CD4-positive, alpha-beta T cell treated with Interleukin-4 for 1 hour (primary cell): Measurements from ENCODE around the gene MACROD2.

Source experiments
- DNase-seq, 2 donors: peaks; one replicate each; pipeline ENCODE4 v3.0.0-alpha.2; 2020 to 2022

The MACROD2 gene

GRCh38 chr20:14932040-14932439 is 936.7 kb downstream of the MACROD2 start:
- no peak for DNase-seq

DNA sequence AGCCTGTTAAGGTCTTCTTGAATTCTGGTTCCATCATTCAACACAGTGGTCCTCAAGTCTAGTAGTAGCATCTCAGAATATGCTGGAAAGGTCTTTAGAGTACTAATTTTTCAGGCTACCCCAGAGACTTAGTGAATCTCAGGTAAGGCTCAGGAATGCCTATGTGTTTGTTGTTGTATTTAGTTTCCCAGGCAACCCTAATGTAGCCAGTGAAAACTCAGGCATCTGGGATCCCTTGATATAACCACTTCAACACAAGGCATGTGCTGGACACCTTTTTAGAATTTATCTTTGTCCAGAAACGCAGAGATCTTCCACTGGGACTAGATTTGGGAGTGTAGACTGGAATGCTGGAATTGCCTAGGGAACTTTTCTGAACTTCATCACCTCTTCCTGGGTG is 940.0 kb downstream of the MACROD2 start:
- DNase-seq = no peak

DNA sequence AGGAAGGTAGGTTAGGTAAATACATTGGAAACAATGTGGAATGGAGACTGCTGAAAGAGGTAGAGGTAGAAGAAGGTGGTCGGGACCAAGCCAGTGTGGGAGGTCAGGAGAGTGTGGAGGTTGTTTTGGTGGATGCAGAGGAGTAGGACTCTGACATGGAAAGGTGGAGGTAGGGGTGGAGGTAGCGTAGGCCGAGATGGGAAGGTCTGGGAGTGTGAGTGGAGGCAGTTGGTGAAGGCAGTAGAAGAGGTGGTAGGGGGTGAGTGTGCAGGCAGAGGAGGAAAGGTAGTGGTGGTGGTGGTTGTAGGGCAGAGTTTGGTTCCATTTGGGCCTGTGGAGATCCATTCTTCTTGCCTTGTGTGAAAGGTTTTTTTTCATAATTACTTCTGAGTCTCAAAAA is 941.7 kb downstream of the MACROD2 start:
- no peak for DNase-seq

- no peak for DNase-seq
These were observed 942.5 kb downstream of the MACROD2 start for GRCh38 chr20:14937846-14938245.

GRCh38 chr20:14947536-14947935 is 952.2 kb downstream of the MACROD2 start:
- DNase-seq = no peak

DNA sequence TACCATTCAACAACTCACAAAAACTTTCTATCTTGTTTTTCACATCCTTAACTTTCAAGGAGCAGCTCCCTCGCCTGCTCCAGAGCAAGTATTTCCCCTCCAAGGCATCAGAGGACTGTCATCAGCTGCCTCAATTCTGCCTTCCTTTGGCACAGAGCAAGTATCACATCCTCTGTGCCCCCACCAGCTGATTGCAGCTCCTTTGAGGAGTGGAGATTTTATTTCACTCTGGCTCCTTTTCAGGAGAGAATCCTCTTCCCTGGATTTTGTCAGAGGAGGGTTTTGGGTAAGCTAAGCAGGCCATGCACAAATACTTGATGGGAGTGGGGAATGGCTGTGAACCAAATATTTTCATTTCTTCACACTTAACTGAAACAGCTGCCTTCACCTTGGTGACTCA is 952.6 kb downstream of the MACROD2 start:
- DNase-seq = no peak

DNA sequence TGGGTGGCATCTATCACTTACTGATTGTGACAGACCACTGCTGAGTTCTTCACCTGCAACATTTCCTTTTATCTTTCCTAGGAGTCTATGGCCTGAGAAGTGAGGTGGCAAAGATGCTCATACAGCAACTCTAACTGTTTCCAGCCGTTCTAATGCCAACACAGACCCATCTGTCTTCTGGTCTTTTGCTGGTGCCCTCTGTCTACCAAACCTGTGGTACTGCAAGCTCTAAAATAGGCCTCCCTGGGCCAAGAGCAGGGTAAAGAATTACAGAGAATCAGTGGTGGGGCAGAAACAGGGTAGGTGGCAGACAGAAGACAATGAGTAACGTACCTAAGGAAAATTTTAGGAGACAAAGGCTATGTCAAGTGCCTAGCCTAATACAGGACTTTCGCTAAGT is 953.1 kb downstream of the MACROD2 start:
- DNase-seq = no peak

GRCh38 chr20:14950633-14951032 is 955.3 kb downstream of the MACROD2 start:
- DNase-seq = no peak

GRCh38 chr20:14951105-14951504 is 955.8 kb downstream of the MACROD2 start:
- DNase-seq = no peak

DNA sequence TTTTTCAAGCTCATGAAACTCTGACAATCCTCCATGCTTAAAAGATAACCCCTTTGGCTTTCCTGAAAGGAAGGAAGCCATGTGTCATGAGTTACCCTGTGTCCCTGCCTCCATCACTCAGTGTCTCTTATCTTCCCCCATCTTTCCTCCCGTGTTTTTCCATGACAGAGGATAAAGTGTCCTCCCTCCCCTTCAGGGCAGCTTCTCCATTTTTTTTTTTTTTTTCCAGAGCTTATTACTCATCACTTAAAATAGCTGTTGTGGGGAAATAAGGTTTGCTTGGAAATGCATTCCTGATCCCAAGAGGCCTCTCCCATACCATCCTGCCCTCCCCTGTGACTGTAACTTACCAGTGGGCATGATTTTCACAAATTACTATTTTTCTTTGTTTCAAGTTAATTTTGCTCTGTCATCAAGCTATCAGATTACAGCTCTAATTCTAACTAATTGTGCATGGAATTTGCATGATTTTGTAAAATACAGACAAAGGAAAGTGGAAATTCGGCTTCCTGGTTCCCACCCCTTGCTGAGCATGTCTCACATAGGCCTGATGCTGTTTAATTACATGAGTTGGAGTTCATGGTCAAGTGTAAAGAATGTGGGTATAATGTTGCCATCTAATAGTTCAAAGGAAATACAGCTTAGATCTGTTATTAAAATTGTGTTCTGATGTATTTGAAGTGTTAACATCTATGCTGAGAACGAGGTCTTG is 956.5 kb downstream of the MACROD2 start:
- DNase-seq = no peak

DNA sequence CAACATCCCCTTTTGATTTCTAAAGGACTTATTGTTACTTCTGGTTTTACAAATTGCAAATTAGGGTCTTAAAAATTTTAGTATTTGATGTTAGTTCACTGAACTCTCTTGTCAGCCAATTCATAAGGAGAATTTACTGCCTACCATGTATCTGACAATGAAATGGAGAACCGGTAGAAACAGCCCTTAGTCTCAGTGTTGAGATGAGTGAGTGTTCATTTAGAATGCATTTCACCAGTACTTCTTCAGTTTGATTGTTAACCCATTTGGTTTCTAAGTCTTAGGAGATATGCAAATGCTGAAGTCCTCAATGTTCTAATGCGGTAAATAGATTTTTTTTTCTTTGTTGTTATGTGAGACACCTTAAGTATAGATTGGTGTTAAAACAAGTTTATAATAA is 958.4 kb downstream of the MACROD2 start:
- no peak for DNase-seq

DNA sequence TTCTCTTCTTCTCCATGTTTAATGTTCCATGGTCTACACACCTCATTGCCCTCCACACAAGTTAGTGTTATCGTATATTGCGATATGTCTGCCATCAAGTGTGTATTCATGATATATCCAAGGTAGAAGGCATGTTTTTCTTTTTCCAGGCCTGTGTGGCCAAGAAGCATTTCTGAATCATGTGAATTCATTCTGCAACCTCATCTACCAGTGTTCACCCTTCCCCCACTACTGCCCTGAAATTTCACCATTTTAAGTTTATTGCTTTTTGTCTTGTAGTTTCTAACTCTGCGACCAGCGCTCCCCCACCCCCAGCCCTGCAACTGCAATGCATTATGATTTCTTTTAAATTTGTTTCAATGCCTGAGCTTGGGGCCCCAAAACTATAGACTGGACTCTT is 960.1 kb downstream of the MACROD2 start:
- no peak for DNase-seq

DNA sequence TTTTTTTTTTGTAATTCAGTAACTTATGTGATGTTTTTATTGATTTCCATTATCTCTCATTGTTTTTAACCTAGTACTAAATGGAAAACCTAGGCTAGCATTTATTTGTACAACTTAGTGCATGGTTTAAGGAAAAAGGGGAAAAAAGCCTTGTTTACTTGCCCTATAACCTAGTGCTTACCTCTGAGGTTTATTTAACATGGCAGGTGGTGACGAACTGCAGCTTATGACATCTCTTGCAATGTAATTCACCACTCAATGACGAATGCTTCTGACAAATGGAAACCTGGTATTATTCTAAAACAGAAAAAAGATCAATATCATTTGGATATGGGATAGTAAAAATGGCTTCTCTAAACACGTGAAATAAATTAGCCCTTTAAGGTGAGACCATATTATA is 960.7 kb downstream of the MACROD2 start:
- no peak for DNase-seq

GRCh38 chr20:14956538-14956937 is 961.2 kb downstream of the MACROD2 start:
- no peak for DNase-seq

GRCh38 chr20:14957402-14957801 is 962.1 kb downstream of the MACROD2 start:
- no peak for DNase-seq

GRCh38 chr20:14958626-14959025 is 963.3 kb downstream of the MACROD2 start:
- DNase-seq = no peak

DNA sequence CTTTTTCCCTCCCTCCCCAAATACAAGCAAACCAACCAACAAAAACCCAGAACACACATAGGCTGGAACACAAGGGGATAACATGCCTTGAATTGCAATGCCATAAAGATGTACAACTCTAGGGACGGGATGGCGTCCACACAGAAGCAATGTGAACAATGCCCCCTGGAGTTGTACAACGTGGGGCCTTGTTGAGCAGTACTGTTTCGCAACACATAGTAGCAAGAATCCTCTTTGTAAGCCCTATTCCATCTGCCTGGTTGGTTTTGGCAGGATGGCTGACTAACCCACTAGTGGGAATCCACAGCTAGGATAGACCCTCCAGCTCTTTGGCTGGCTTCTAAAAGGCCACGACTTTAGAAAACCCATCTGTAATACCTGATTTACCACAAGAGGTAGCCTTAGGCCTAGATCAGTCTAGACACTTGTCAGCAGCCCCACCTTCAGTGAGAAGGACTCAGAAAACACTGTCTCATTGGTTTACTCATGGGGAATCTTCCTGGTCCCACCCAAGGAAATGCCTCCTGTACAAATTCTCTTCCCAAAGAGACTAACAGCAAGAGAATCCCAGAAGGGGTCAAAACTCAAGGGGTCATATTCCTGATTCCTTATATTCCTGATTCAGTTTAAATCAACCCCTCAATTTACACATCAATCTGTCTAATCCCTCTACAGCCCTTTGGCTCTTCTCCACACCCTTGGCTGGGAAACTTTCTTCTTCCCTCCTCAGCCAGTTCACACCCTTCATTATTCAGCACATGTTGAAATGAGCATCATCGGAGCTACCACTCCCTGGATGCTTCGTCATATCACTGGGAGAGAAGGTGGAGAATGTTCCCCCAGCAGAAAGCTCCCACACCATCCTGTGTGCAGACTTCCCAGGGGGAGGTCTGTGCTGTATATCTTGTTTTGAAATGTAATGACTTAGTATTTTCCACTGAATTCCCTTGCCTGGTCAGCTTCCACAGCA is 964.5 kb downstream of the MACROD2 start:
- DNase-seq = no peak

GRCh38 chr20:14960831-14961230 is 965.5 kb downstream of the MACROD2 start:
- DNase-seq = no peak

- no peak for DNase-seq
These were observed 967.9 kb downstream of the MACROD2 start for GRCh38 chr20:14963262-14963663.

DNA sequence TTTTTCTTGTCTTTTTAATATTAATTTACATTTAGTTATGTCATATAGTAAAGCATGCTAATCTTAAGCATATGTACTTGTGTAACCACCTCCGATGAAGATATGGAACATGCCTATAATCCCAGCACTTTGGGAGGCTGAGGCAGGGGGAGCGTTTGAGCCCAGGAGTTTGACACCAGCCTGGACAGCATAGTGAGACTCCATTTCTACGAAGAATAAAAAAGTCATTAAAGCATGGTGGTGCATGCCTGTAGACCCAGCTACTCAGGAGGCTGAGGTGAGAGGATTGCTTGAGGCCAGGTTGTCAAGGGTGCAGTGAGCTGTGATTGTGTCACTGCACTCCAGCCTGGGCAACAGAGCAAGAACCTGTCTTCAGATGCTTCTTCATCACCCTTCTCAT is 970.9 kb downstream of the MACROD2 start:
- no peak for DNase-seq

GRCh38 chr20:14966808-14967207 is 971.5 kb downstream of the MACROD2 start:
- no peak for DNase-seq

DNA sequence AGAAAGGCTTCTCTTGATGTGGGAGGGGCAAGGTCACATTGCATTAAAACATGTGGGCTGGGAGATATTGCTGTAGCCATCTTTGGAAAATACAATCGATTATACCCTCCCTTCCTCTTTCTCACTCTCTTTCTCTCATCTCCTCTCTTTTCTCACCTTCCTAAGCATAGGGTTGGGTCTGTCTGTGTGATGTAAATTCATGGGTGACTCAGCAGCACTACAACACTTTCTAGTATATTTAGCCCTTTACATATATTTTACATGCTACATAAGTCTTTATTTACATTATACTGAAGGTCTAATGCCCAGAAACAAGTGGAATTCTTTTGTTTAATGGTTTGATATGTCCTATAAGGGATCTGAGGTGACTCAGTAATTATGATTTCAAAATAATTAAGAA is 976.9 kb downstream of the MACROD2 start:
- no peak for DNase-seq

DNA sequence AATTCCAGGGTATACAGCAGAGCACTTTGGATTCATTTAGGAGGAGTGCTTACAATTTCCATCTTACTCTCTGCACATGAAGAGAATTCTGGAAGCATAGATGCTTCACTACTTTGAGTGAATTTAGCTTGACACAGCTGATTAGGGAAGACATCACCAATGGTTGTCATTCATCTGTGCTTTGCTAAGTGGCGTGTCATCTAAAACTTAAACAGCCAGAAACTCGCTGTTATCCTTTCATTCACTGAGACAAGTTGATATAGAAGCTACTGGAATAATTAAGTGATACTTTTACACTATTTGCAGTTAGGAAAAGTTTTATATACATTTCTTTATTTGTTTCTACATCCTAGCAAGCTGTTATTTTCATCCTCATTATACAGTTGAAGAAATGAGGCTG is 977.4 kb downstream of the MACROD2 start:
- no peak for DNase-seq

DNA sequence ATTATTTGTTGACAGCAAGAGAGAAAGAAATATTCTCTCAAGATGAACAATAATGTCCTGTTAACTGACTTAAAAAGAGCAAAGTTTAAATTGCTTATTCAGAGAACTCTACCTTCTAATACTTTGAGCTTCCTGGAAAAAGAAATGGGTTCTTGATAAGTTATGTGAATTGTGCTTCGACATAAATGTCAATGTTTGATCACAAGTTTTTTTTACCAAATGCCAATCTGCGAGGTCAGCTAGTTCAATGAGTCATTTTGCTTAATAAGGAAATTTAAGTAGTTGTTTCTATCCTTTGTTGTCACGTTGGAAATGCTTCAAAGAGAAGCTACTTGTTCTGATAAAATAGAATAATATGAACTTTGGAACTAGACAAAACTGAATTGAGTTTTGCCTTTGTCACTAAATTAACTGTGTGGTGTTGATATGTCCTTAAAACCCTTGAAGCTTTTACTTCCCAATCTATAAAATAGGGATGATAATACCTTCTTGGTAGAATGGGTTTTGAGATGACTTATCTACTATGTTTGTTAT is 984.2 kb downstream of the MACROD2 start:
- DNase-seq = no peak
